Lung (tissue), 16 donors: Measurements from ENCODE around the gene GRIK2. TPM values are rescaled to one million over a fixed set of nuclear protein-coding genes. Genes with fewer than 3 reads are reported as not detected.
A peak's percentile ranks its signal among the peaks of the same experiment; 100 is the strongest.
"Not testable (repeated sequence)": the region's sequence is repeated elsewhere in the genome, so short reads cannot be mapped to it uniquely, and the experiment has no call there.

Experiments
- ATAC-seq: fragments of 200-7000 bp; cut with Tn5 transposase; one replicate; pipeline ENCODE4 v1.9.1; 2020; ENCODE audit warnings: moderate number of reproducible peaks; ENCODE audit not compliant: insufficient read depth, low FRiP score
- DNase-seq, 3 donors: peaks; one replicate each; pipeline ENCODE4 v3.0.0-alpha.2; 2013 to 2017
- H3K27ac ChIP-seq, 2 donors: one replicate each; pipeline ENCODE4 v1.5.1; 2013; ENCODE audit warnings: mild to moderate bottlenecking in 2 of 2, moderate library complexity in 2 of 2, control low read depth in 1 of 2, inconsistent platforms in 1 of 2, low read depth in 1 of 2, low read length in 1 of 2
- H3K27me3 ChIP-seq, 3 donors: one replicate each; pipeline ENCODE4 v1.5.1; 2013; ENCODE audit warnings: low read length in 2 of 3; ENCODE audit not compliant: control insufficient read depth in 3 of 3, insufficient read depth in 3 of 3
- H3K36me3 ChIP-seq, 4 donors: one replicate each; pipeline ENCODE4 v1.5.1; 2013; ENCODE audit warnings: low read length in 4 of 4, mild to moderate bottlenecking in 1 of 4, moderate library complexity in 1 of 4; ENCODE audit not compliant: control insufficient read depth in 4 of 4, insufficient read depth in 4 of 4
- H3K4me1 ChIP-seq, 5 donors: one replicate each; pipeline ENCODE4 v1.5.1; 2013; ENCODE audit warnings: low read length in 5 of 5, mild to moderate bottlenecking in 2 of 5, moderate library complexity in 1 of 5; ENCODE audit not compliant: control insufficient read depth in 5 of 5, insufficient read depth in 5 of 5
- H3K4me3 ChIP-seq: one replicate; pipeline ENCODE4 v1.5.1; 2013; ENCODE audit warnings: mild to moderate bottlenecking, control low read depth, moderate library complexity
- H3K9ac ChIP-seq, 2 donors: one replicate each; pipeline ENCODE4 v1.5.1; 2013; ENCODE audit warnings: low read length in 2 of 2, control low read depth in 1 of 2; ENCODE audit not compliant: insufficient read depth in 1 of 2
- H3K9me3 ChIP-seq, 4 donors: one replicate each; pipeline ENCODE4 v1.5.1; 2013; ENCODE audit warnings: low read length in 3 of 4, mild to moderate bottlenecking in 1 of 4, moderate library complexity in 1 of 4; ENCODE audit not compliant: control insufficient read depth in 4 of 4, insufficient read depth in 3 of 4
- CTCF ChIP-seq: IDR thresholded peaks from 2 replicates; pipeline ENCODE4 v1.5.1; 2012; ENCODE audit warnings: mild to moderate bottlenecking; ENCODE audit errors: control extremely low read depth, extremely low read depth
- WGBS, 2 donors: extraction: QIAGEN DNeasy Blood & Tissue Kit; methylation state at CpG; one replicate each; pipeline ENCODE4 v1.1.7; 2013; 5-methylcytosine and 5-hydroxymethylcytosine counted together
- long read RNA-seq, 5 donors: transcript quantifications; one replicate each; lab custom pipeline, GENCODE V29; 2026
- polyA plus RNA-seq, 2 donors: library from polyadenylated mRNA; stranded (reverse); fragments of 200-250 nt; gene quantifications; one replicate each; pipeline ENCODE4 v1.2.1, GENCODE V29; 2013
- total RNA-seq, 2 donors: library from RNA; depleted of rRNA in 1 of 2; stranded (reverse); fragments of >200 nt in 1 of 2; gene quantifications; one replicate each; pipeline ENCODE4 v1.2.1, GENCODE V29; 2014 to 2021
- donor health status: control.
- donor health status: control.
- donor health status: Bipolar disorder and iron deficiency.
- donor health status: healthy.
- donor health status: DM: yes; HTN: yes; CAD: no.

GRIK2 gene
- total RNA-seq (1 to 10 TPM; 1.2 to 5.1 TPM), polyA plus RNA-seq (under 1 TPM; 0.09 to 0.12 TPM)
- long read RNA-seq, donor 1 = 0 reads
- long read RNA-seq, donor 2 = 0 reads
- long read RNA-seq, donor 3 = 0 reads
- long read RNA-seq, donor 4 = 0 reads
- long read RNA-seq, donor 5 = 0 reads

GRCh38 chr6:101393251-101393828, at the start of gene GRIK2:
GRIK2 (plus strand) TSS chr6:101393708.
- peaks cover 0 to 8% (median 0%) of the 10 kb centered on the region in 4 donors for H3K9me3 ChIP-seq
- no peak within 1 kb of the TSS for H3K27ac ChIP-seq
- H3K36me3 ChIP-seq = no peaks in the 10 kb centered on the region
- no peak for TF ChIP-seq CTCF
- H3K9ac ChIP-seq = no peak within 1 kb of the TSS
- H3K27me3 ChIP-seq = peaks cover 0 to 64% (median 44%) of the 10 kb centered on the region in 3 donors
- WGBS, 2 donors = 1 to 2% methylated on average over 45 of the region's 45 CpGs
- H3K4me1 ChIP-seq = peaks cover 0 to 8% (median 0%) of the 10 kb centered on the region in 5 donors
- H3K4me3 ChIP-seq = no peak within 1 kb of the TSS
- ATAC-seq (peak; percentile 17), DNase-seq (peak; percentile 17 to 54 (median 39))

GRCh38 chr6:101344885-101345284, 48.6 kb upstream of the GRIK2 start:
- Histone ChIP-seq H3K9ac (no peak overlapping the region), H3K27ac (no peak overlapping the region), H3K27me3 (no peaks in the 10 kb centered on the region), H3K4me3 (no peak overlapping the region), H3K4me1 (no peaks in the 10 kb centered on the region), H3K9me3 (peaks cover 0 to 4% (median 0%) of the 10 kb centered on the region in 4 donors), H3K36me3 (no peaks in the 10 kb centered on the region)
- DNase-seq (no peak), ATAC-seq (no peak)
- no peak for TF ChIP-seq CTCF
- 66 to 85% methylated on average over 5 of the region's 5 CpGs for WGBS, 2 donors

GRCh38 chr6:101348816-101349215, 44.7 kb upstream of the GRIK2 start:
- no peak for DNase-seq
- Histone ChIP-seq H3K36me3 (no peaks in the 10 kb centered on the region), H3K27me3 (no peaks in the 10 kb centered on the region), H3K4me1 (no peaks in the 10 kb centered on the region), H3K27ac (no peak overlapping the region), H3K4me3 (no peak overlapping the region), H3K9me3 (peaks cover 0 to 4% (median 0%) of the 10 kb centered on the region in 4 donors), H3K9ac (no peak overlapping the region)
- no peak for ATAC-seq
- WGBS, 2 donors = 92 to 96% methylated on average over 3 of the region's 3 CpGs
- TF ChIP-seq CTCF = no peak

- H3K36me3 ChIP-seq, H3K27me3 ChIP-seq, DNase-seq, H3K27ac ChIP-seq, H3K9ac ChIP-seq, H3K4me3 ChIP-seq, ATAC-seq, H3K9me3 ChIP-seq, H3K4me1 ChIP-seq: not testable (repeated sequence)
- 86 to 92% methylated on average over 6 of the region's 6 CpGs for WGBS, 2 donors
Observed at GRCh38 chr6:101350631-101351030, 42.9 kb upstream of the GRIK2 start.
